ENCODE data around the gene CHKA. TPM values are rescaled to one million over a fixed set of nuclear protein-coding genes. Genes with fewer than 3 reads are reported as not detected.

The CHKA gene
- total and polyA plus RNA-seq, 4 donors: 17.6 to 73.4 (median 49.0) TPM

GRCh38 chr11:68040957-68041591 is 80.1 kb downstream of the CHKA start:
- ATAC-seq (ENCODE audit: insufficient read depth, low FRiP score): no peak
- DNase-seq: no peak
- Histone ChIP-seq H3K4me3 (peak overlapping the region; percentile 45), H3K9ac (ENCODE audit: insufficient read depth in 1 of 2, low read length in 2 of 2) (no peak overlapping the region), H3K4me1 (ENCODE audit: control insufficient read depth in 5 of 5, insufficient read depth in 5 of 5, low read length in 5 of 5) (peaks cover 0 to 27% (median 18%) of the 10 kb centered on the region in 5 donors), H3K27me3 (ENCODE audit: control insufficient read depth in 3 of 3, insufficient read depth in 3 of 3, low read length in 2 of 3) (no peaks in the 10 kb centered on the region), H3K9me3 (ENCODE audit: control insufficient read depth in 4 of 4, insufficient read depth in 3 of 4, low read length in 3 of 4) (no peaks in the 10 kb centered on the region), H3K27ac (ENCODE audit: low read depth in 1 of 2, low read length in 1 of 2) (peak overlapping the region in 1 of 2 donors; percentile 95), H3K36me3 (ENCODE audit: control insufficient read depth in 4 of 4, insufficient read depth in 4 of 4, low read length in 4 of 4) (peaks cover 0 to 38% (median 2%) of the 10 kb centered on the region in 4 donors)
- 77 to 82% methylated on average over 22 to 23 of the region's 23 CpGs for WGBS, 2 donors
- no peak for TF ChIP-seq CTCF (IDR thresholded peaks at IDR 0.05; ENCODE audit: control extremely low read depth, extremely low read depth)

DNA sequence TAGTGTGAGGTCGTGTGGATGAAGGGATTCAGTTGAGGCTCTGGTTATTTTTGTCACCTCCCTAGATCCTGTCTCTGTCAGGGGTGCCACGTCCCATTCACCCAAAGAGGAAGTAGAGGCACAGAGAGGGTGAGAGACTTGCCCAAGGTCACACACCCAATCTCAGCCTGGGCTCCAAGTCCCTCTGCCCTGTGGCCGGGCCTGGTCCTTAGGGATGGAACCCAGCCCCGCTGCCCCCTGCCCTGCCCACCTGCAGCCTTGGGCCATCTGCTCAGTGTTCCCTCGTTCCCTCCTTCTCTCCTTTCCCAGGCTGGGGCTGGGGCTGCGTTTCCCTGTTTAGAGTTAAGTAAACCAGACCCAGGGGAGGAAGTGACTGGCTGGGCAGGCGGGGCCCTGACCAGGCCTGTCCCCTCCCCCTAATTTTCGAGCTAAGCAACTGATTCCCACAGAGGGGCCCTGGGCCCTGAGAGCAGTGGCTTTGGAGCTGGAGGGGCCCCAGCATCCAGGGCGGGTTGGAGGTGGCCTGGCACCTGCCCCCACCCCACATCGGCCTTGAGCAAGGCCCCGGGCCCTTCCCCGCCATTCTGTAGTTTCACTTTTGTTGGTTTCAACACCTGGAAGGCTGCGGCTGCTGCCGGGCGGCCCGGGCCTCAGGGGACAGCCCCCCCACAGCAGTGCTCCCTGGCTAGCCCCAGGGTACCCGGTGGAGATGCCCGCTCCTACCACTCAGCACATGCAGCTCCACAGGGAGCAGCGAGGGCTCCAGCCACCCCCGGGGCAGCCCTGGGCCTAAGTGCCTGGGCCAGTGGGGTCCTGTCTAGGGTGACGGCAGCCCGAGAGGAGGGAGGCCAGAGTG is 80.9 kb downstream of the CHKA start:
- peaks cover 0 to 36% (median 2%) of the 10 kb centered on the region in 4 donors for H3K36me3 ChIP-seq (ENCODE audit: control insufficient read depth in 4 of 4, insufficient read depth in 4 of 4, low read length in 4 of 4)
- TF ChIP-seq CTCF (IDR thresholded peaks at IDR 0.05; ENCODE audit: control extremely low read depth, extremely low read depth): no peak
- ATAC-seq (ENCODE audit: insufficient read depth, low FRiP score) (peak; percentile 42), DNase-seq (peak; percentile 70 to 81 (median 72))
- H3K9me3 ChIP-seq (ENCODE audit: control insufficient read depth in 4 of 4, insufficient read depth in 3 of 4, low read length in 3 of 4): no peaks in the 10 kb centered on the region
- H3K9ac ChIP-seq (ENCODE audit: insufficient read depth in 1 of 2, low read length in 2 of 2): peak overlapping the region; percentile 49
- peak overlapping the region in 1 of 2 donors; percentile 95 for H3K27ac ChIP-seq (ENCODE audit: low read depth in 1 of 2, low read length in 1 of 2)
- H3K4me3 ChIP-seq: peak overlapping the region; percentile 45
- WGBS, 2 donors: 4% methylated on average over 21 to 22 of the region's 22 CpGs
- H3K27me3 ChIP-seq (ENCODE audit: control insufficient read depth in 3 of 3, insufficient read depth in 3 of 3, low read length in 2 of 3): no peaks in the 10 kb centered on the region
- peaks cover 0 to 29% (median 18%) of the 10 kb centered on the region in 5 donors for H3K4me1 ChIP-seq (ENCODE audit: control insufficient read depth in 5 of 5, insufficient read depth in 5 of 5, low read length in 5 of 5)

DNA sequence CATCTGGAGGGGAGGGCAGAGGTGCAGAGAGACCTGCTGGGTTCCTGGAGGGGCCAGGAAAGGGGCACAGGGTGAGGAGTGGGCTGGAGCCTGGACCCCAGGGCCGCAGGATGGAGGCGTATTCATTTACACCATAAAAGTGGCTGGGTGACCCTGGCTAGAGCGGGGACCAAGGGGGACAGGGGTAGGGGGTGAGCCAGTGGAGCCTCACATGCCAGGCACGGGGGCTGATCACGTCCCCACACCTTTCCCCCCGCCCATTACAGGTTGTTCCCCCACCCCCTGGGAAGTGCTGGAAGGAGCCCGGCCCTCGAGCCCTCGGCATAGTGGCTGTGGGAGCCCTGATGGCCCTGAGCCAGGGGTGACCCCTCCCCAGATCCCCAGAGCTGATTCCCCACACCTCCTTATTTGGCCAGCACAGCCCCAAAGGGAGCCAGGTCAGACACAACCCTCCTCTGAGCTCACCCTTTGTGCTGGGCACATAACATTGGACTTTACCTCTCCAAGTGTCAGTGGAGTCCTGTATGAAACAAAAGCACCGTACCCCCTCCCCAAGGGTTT is 81.6 kb downstream of the CHKA start:
- peaks cover 0 to 29% (median 2%) of the 10 kb centered on the region in 4 donors for H3K36me3 ChIP-seq (ENCODE audit: control insufficient read depth in 4 of 4, insufficient read depth in 4 of 4, low read length in 4 of 4)
- ATAC-seq (ENCODE audit: insufficient read depth, low FRiP score): no peak
- peaks cover 0 to 29% (median 18%) of the 10 kb centered on the region in 5 donors for H3K4me1 ChIP-seq (ENCODE audit: control insufficient read depth in 5 of 5, insufficient read depth in 5 of 5, low read length in 5 of 5)
- H3K27ac ChIP-seq (ENCODE audit: low read depth in 1 of 2, low read length in 1 of 2): peak overlapping the region; percentile 46 to 95
- 13 to 23% methylated on average over 10 of the region's 10 CpGs for WGBS, 2 donors
- peak overlapping the region; percentile 55 for H3K4me3 ChIP-seq
- no peaks in the 10 kb centered on the region for H3K9me3 ChIP-seq (ENCODE audit: control insufficient read depth in 4 of 4, insufficient read depth in 3 of 4, low read length in 3 of 4)
- TF ChIP-seq CTCF (IDR thresholded peaks at IDR 0.05; ENCODE audit: control extremely low read depth, extremely low read depth): no peak
- no peaks in the 10 kb centered on the region for H3K27me3 ChIP-seq (ENCODE audit: control insufficient read depth in 3 of 3, insufficient read depth in 3 of 3, low read length in 2 of 3)
- peak overlapping the region in 1 of 2 donors; percentile 49 for H3K9ac ChIP-seq (ENCODE audit: insufficient read depth in 1 of 2, low read length in 2 of 2)
- DNase-seq: no peak
